A549 (cell line): ENCODE results near the gene PPM1J.

ENCODE experiments used
- CTCF ChIP-seq: fragments of >200 bp; sonication (Bioruptor Twin); formaldehyde crosslinking; IDR thresholded peaks from 3 replicates; pipeline ENCODE4 v1.5.1; 2016
- EP300 ChIP-seq, 2 experiments: fragments of >200 bp; sonication (Bioruptor Twin); formaldehyde crosslinking; IDR thresholded peaks; 2 replicates in 1 of 2; 3 replicates in 1 of 2; pipeline ENCODE4 v1.6.1; 2016 to 2017
- HOXA7 ChIP-seq: fragments of 250-450 bp; sonication (Bioruptor Pico); IDR thresholded peaks from 2 replicates; pipeline ENCODE4 v1.5.0; 2020; ENCODE audit warnings: mild to moderate bottlenecking, moderate library complexity
- JUNB ChIP-seq: fragments of >200 bp; sonication (Bioruptor Twin); formaldehyde crosslinking; IDR thresholded peaks from 2 replicates; pipeline ENCODE4 v1.6.1; 2016

- no peak for TF ChIP-seq JUNB
- no peak for TF ChIP-seq CTCF
- no peak for TF ChIP-seq EP300 (IDR thresholded peaks at IDR 0.05)
- TF ChIP-seq HOXA7, result no peak
Measured at GRCh38 chr1:112672009-112672408, 43.1 kb downstream of the PPM1J start.
